Measurements from ENCODE around the gene LPAR4.
"Not testable (repeated sequence)": the region's sequence is repeated elsewhere in the genome, so short reads cannot be mapped to it uniquely, and the experiment has no call there.

Gene LPAR4

GRCh38 chrX:78796916-78797315, 49.4 kb downstream of the LPAR4 start:
- TF ChIP-seq POLR2A (IDR thresholded peaks at IDR 0.05; ENCODE audit: low read length) (no peak), GATA1 (IDR thresholded peaks at IDR 0.05; ENCODE audit: low read depth, low read length) (no peak)
- no peak for DNase-seq

GRCh38 chrX:78800114-78800513, 52.6 kb downstream of the LPAR4 start:
- no peak for DNase-seq

GRCh38 chrX:78800694-78801093, 53.2 kb downstream of the LPAR4 start:
- TF ChIP-seq POLR2A (IDR thresholded peaks at IDR 0.05; ENCODE audit: low read length): no peak
- no peak for TF ChIP-seq GATA1 (IDR thresholded peaks at IDR 0.05; ENCODE audit: low read depth, low read length)
- no peak for DNase-seq

More at GRCh38 chrX:78800114-78800513, 52.6 kb downstream of the LPAR4 start:
- TF ChIP-seq GATA1 (IDR thresholded peaks at IDR 0.05; ENCODE audit: low read depth, low read length): no peak
- TF ChIP-seq POLR2A (IDR thresholded peaks at IDR 0.05; ENCODE audit: low read length): no peak

GRCh38 chrX:78801522-78801921, 54.0 kb downstream of the LPAR4 start:
- no peak for DNase-seq
- TF ChIP-seq GATA1 (IDR thresholded peaks at IDR 0.05; ENCODE audit: low read depth, low read length) (no peak), POLR2A (IDR thresholded peaks at IDR 0.05; ENCODE audit: low read length) (no peak)

- not testable (repeated sequence) for DNase-seq
These were observed 55.0 kb downstream of the LPAR4 start for GRCh38 chrX:78802526-78802925.

Data from erythroblast (primary cell).